OCI-LY1 (cell line): ENCODE measurements around the gene TRMT61B.

Experiments used
- H2AFZ ChIP-seq: fragments of 200-600 bp; sonication (generic), shearing (Covaris generic); 2 replicates; pipeline ENCODE4 v1.6.0; 2014; ENCODE audit warnings: antibody characterized with exemption, mild to moderate bottlenecking, low read length
- H3F3A ChIP-seq: fragments of 200-600 bp; sonication (generic), shearing (Covaris generic); 2 replicates; pipeline ENCODE4 v1.6.0; 2014; ENCODE audit warnings: mild to moderate bottlenecking, antibody characterized with exemption, low read length, moderate library complexity; ENCODE audit not compliant: insufficient read depth
- H3K27ac ChIP-seq: fragments of 200-600 bp; sonication (generic); 2 replicates; pipeline ENCODE4 v1.5.1; 2014; ENCODE audit warnings: low read length, mixed run types, mild to moderate bottlenecking, low read depth; ENCODE audit not compliant: poor library complexity, severe bottlenecking
- H3K27me3 ChIP-seq: fragments of 200-600 bp; sonication (generic); 2 replicates; pipeline ENCODE4 v1.6.0; 2014; ENCODE audit warnings: antibody characterized with exemption, mild to moderate bottlenecking, low read length, moderate library complexity; ENCODE audit not compliant: insufficient read depth
- H3K36me3 ChIP-seq: fragments of 200-600 bp; sonication (generic); 2 replicates; pipeline ENCODE4 v1.6.1; 2014; ENCODE audit warnings: mild to moderate bottlenecking, antibody characterized with exemption, low read length, moderate library complexity, mixed read lengths; ENCODE audit not compliant: insufficient read depth
- H3K4me1 ChIP-seq: fragments of 200-600 bp; sonication (generic); 2 replicates; pipeline ENCODE4 v1.5.1; 2014; ENCODE audit warnings: mild to moderate bottlenecking, low read length, moderate library complexity; ENCODE audit not compliant: insufficient read depth, severe bottlenecking
- H3K4me2 ChIP-seq: fragments of 200-600 bp; sonication (generic), shearing (Covaris generic); 2 replicates; pipeline ENCODE4 v1.6.1; 2014; ENCODE audit warnings: low read length
- H3K4me3 ChIP-seq: fragments of 200-600 bp; sonication (generic); 2 replicates; pipeline ENCODE4 v1.5.1; 2014; ENCODE audit warnings: low read length, low read depth, mild to moderate bottlenecking, mixed read lengths; ENCODE audit not compliant: poor library complexity, severe bottlenecking
- H3K79me2 ChIP-seq: fragments of 200-600 bp; shearing (Covaris generic); 2 replicates; pipeline ENCODE4 v1.6.1; 2016; ENCODE audit warnings: mixed run types, low read length, mixed read lengths; ENCODE audit not compliant: insufficient read depth
- H3K9ac ChIP-seq: fragments of 200-600 bp; sonication (generic), shearing (Covaris generic); 2 replicates; pipeline ENCODE4 v1.6.1; 2014; ENCODE audit warnings: mild to moderate bottlenecking, low read length, mixed read lengths
- H3K9me2 ChIP-seq: fragments of 200-600 bp; sonication (generic), shearing (Covaris generic); 2 replicates; pipeline ENCODE4 v1.6.1; 2014; ENCODE audit warnings: low read depth, mild to moderate bottlenecking, low read length, mixed read lengths
- H3K9me3 ChIP-seq: fragments of 200-600 bp; shearing (Covaris generic); 2 replicates; pipeline ENCODE4 v1.6.1; 2014; ENCODE audit warnings: low read length, mixed read lengths
- H4K20me1 ChIP-seq: fragments of 200-600 bp; sonication (generic), shearing (Covaris generic); 2 replicates; pipeline ENCODE4 v1.6.0; 2016; ENCODE audit warnings: mild to moderate bottlenecking, low read length; ENCODE audit not compliant: insufficient read depth
- CTCF ChIP-seq: fragments of 200-600 bp; sonication (generic), shearing (Covaris generic); IDR thresholded peaks from 2 replicates; pipeline ENCODE4 v1.5.1; 2017; ENCODE audit warnings: mild to moderate bottlenecking, antibody characterized with exemption, low read length, moderate library complexity, mixed read lengths
- EZH2 ChIP-seq: fragments of 200-600 bp; sonication (generic), shearing (Covaris generic); IDR thresholded peaks from 2 replicates; pipeline ENCODE4 v1.8.0; 2017; ENCODE audit warnings: borderline replicate concordance, mixed run types, mild to moderate bottlenecking, antibody characterized with exemption, low read length, moderate library complexity, mixed read lengths

The TRMT61B gene

GRCh38 chr2:28855977-28856376, 14.1 kb downstream of the TRMT61B start:
- no peak overlapping the region for H2AFZ ChIP-seq
- H3K36me3 ChIP-seq = peaks cover 28% of the 10 kb centered on the region
- no peaks in the 10 kb centered on the region for H3K9me2 ChIP-seq
- no peak overlapping the region for H3K4me2 ChIP-seq
- H3F3A ChIP-seq = no peaks in the 10 kb centered on the region
- H3K79me2 ChIP-seq = no peaks in the 10 kb centered on the region
- H3K9ac ChIP-seq = no peak overlapping the region
- no peak overlapping the region for H3K4me3 ChIP-seq
- TF ChIP-seq CTCF (no peak), EZH2 (no peak)
- no peaks in the 10 kb centered on the region for H4K20me1 ChIP-seq
- H3K27me3 ChIP-seq = no peaks in the 10 kb centered on the region
- no peaks in the 10 kb centered on the region for H3K4me1 ChIP-seq
- H3K27ac ChIP-seq = no peak overlapping the region
- H3K9me3 ChIP-seq = no peaks in the 10 kb centered on the region

- Histone ChIP-seq H3K27me3 (no peaks in the 10 kb centered on the region), H3K4me2 (no peak overlapping the region), H3K9me2 (no peaks in the 10 kb centered on the region), H3K9me3 (no peaks in the 10 kb centered on the region), H3K36me3 (peaks cover 24% of the 10 kb centered on the region), H3K79me2 (no peaks in the 10 kb centered on the region), H2AFZ (no peak overlapping the region), H4K20me1 (no peaks in the 10 kb centered on the region), H3K4me3 (no peak overlapping the region), H3F3A (no peaks in the 10 kb centered on the region), H3K9ac (no peak overlapping the region), H3K4me1 (no peaks in the 10 kb centered on the region), H3K27ac (no peak overlapping the region)
- TF ChIP-seq EZH2 = no peak
- TF ChIP-seq CTCF = no peak
Measured at GRCh38 chr2:28855193-28855592, 14.9 kb downstream of the TRMT61B start.

- no peaks in the 10 kb centered on the region for H3K9me3 ChIP-seq
- H3K36me3 ChIP-seq = 0 out of 2 replicates have a peak, but pooled peaks cover under 1% of the 10 kb centered on the region
- no peaks in the 10 kb centered on the region for H3K27me3 ChIP-seq
- no peaks in the 10 kb centered on the region for H3K9me2 ChIP-seq
- no peak overlapping the region for H3K27ac ChIP-seq
- H3K4me3 ChIP-seq = no peak overlapping the region
- no peak overlapping the region for H3K4me2 ChIP-seq
- no peaks in the 10 kb centered on the region for H3K79me2 ChIP-seq
- no peaks in the 10 kb centered on the region for H3K4me1 ChIP-seq
- H3K9ac ChIP-seq = no peak overlapping the region
- H2AFZ ChIP-seq = no peak overlapping the region
- H4K20me1 ChIP-seq = no peaks in the 10 kb centered on the region
- H3F3A ChIP-seq = no peaks in the 10 kb centered on the region
- TF ChIP-seq CTCF (no peak), EZH2 (no peak)
Measured at GRCh38 chr2:28842042-28842441, 28.1 kb downstream of the TRMT61B start.
